C4-2B (cell line): ENCODE data around the gene TFF2.

Source experiments
- ZFX ChIP-seq: fragments of 450-650 bp; IDR thresholded peaks from 2 replicates; pipeline ENCODE4 v1.6.1; 2017
- TF ChIP-seq, protein P1 (sequence below): fragments of 450-650 bp; conservative IDR thresholded peaks from 2 replicates; pipeline ENCODE4 v1.5.1; 2017; ENCODE audit warnings: mild to moderate bottlenecking

GRCh38 chr21:42310411-42311001 lies 40.3 kb downstream of the TFF2 start:
- TF ChIP-seq, protein P1, sequence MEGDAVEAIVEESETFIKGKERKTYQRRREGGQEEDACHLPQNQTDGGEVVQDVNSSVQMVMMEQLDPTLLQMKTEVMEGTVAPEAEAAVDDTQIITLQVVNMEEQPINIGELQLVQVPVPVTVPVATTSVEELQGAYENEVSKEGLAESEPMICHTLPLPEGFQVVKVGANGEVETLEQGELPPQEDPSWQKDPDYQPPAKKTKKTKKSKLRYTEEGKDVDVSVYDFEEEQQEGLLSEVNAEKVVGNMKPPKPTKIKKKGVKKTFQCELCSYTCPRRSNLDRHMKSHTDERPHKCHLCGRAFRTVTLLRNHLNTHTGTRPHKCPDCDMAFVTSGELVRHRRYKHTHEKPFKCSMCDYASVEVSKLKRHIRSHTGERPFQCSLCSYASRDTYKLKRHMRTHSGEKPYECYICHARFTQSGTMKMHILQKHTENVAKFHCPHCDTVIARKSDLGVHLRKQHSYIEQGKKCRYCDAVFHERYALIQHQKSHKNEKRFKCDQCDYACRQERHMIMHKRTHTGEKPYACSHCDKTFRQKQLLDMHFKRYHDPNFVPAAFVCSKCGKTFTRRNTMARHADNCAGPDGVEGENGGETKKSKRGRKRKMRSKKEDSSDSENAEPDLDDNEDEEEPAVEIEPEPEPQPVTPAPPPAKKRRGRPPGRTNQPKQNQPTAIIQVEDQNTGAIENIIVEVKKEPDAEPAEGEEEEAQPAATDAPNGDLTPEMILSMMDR: no peak
- no peak for TF ChIP-seq ZFX
